ENCODE results near the gene CAPN10.
A peak's percentile ranks its signal among the peaks of the same experiment; 100 is the strongest.

The CAPN10 gene

GRCh38 chr2:240557808-240558207 lies 28.7 kb upstream of the CAPN10 start, which contains the start of gene ANKMY1:
TSS of gene ANKMY1 (minus strand) at chr2:240557988. CDS start at chr2:240557335, 653 bp downstream.
- DNase-seq = peak; percentile 10
- no peak within 1 kb of the TSS for H3K4me3 ChIP-seq (ENCODE audit: low read depth, low read length)
- no peak within 1 kb of the TSS for H3K27ac ChIP-seq
- H3K27me3 ChIP-seq (ENCODE audit: insufficient read depth, low read depth, severe bottlenecking) = no peaks in the 10 kb centered on the region
- peaks cover 44% of the 10 kb centered on the region for H3K36me3 ChIP-seq
- TF ChIP-seq, protein P1, sequence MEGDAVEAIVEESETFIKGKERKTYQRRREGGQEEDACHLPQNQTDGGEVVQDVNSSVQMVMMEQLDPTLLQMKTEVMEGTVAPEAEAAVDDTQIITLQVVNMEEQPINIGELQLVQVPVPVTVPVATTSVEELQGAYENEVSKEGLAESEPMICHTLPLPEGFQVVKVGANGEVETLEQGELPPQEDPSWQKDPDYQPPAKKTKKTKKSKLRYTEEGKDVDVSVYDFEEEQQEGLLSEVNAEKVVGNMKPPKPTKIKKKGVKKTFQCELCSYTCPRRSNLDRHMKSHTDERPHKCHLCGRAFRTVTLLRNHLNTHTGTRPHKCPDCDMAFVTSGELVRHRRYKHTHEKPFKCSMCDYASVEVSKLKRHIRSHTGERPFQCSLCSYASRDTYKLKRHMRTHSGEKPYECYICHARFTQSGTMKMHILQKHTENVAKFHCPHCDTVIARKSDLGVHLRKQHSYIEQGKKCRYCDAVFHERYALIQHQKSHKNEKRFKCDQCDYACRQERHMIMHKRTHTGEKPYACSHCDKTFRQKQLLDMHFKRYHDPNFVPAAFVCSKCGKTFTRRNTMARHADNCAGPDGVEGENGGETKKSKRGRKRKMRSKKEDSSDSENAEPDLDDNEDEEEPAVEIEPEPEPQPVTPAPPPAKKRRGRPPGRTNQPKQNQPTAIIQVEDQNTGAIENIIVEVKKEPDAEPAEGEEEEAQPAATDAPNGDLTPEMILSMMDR (IDR thresholded peaks at IDR 0.05; ENCODE audit: low read depth, low read length) = no peak
- no peaks in the 10 kb centered on the region for H3K9me3 ChIP-seq (ENCODE audit: severe bottlenecking)

GRCh38 chr2:240558236-240558761 lies 28.2 kb upstream of the CAPN10 start:
- Histone ChIP-seq H3K9me3 (ENCODE audit: severe bottlenecking) (no peaks in the 10 kb centered on the region), H3K27ac (no peak overlapping the region), H3K27me3 (ENCODE audit: insufficient read depth, low read depth, severe bottlenecking) (no peaks in the 10 kb centered on the region), H3K4me3 (ENCODE audit: low read depth, low read length) (no peak overlapping the region), H3K36me3 (peaks cover 46% of the 10 kb centered on the region)
- TF ChIP-seq, protein P1 (IDR thresholded peaks at IDR 0.05; ENCODE audit: low read depth, low read length) = no peak
- DNase-seq = no peak

- Histone ChIP-seq H3K4me3 (ENCODE audit: low read depth, low read length) (peak overlapping the region; percentile 88), H3K27ac (no peak overlapping the region), H3K36me3 (peaks cover 38% of the 10 kb centered on the region)
These were observed 27.2 kb upstream of the CAPN10 start for GRCh38 chr2:240559286-240559685.

GRCh38 chr2:240560084-240560479 lies 26.5 kb upstream of the CAPN10 start, which contains the start of gene DUSP28:
TSS of gene DUSP28 (plus strand) at chr2:240560357. CDS start at chr2:240560685, 328 bp downstream.
- Histone ChIP-seq H3K27ac (peak within 1 kb of the TSS; percentile 98), H3K36me3 (peaks cover 34% of the 10 kb centered on the region), H3K9me3 (ENCODE audit: severe bottlenecking) (no peaks in the 10 kb centered on the region), H3K27me3 (ENCODE audit: insufficient read depth, low read depth, severe bottlenecking) (no peaks in the 10 kb centered on the region), H3K4me3 (ENCODE audit: low read depth, low read length) (peak within 1 kb of the TSS; percentile 88)
- DNase-seq = peak; percentile 87
- TF ChIP-seq, protein P1 (IDR thresholded peaks at IDR 0.05; ENCODE audit: low read depth, low read length) = no peak

More at GRCh38 chr2:240559286-240559685, 27.2 kb upstream of the CAPN10 start:
- TF ChIP-seq, protein P1 (IDR thresholded peaks at IDR 0.05; ENCODE audit: low read depth, low read length) = no peak
- no peak for DNase-seq
- no peaks in the 10 kb centered on the region for H3K9me3 ChIP-seq (ENCODE audit: severe bottlenecking)
- H3K27me3 ChIP-seq (ENCODE audit: insufficient read depth, low read depth, severe bottlenecking) = no peaks in the 10 kb centered on the region

DNA sequence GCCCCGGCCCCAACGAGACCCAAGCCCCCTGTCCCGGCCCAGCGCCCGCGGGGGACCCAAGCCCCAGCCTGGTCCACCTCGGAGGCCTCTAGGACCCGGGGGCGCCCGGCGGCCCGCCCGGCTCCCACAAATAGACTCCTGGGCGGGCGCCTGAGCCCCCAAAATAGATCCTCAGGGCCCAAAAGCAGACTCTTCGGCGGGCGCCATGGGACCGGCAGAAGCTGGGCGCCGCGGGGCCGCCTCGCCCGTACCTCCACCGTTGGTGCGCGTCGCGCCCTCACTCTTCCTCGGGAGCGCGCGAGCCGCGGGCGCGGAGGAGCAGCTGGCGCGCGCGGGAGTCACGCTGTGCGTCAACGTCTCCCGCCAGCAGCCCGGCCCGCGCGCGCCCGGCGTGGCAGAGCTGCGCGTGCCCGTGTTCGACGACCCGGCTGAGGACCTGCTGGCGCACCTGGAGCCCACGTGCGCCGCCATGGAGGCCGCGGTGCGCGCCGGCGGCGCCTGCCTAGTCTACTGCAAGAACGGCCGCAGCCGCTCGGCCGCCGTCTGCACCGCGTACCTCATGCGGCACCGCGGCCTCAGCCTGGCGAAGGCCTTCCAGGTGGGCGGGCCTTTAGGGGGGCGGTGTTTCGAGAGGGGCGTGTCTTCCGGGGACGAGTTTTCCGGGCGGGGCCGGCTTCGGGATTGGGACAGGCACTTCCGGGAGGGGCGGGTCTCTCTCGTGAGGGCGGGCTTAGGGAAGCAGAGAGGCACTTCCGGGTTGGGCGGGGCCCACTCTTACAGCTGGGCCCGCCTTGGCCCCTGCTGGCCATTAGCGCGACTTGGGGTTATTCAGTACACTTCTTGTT lies 25.8 kb upstream of the CAPN10 start:
- Histone ChIP-seq H3K27me3 (ENCODE audit: insufficient read depth, low read depth, severe bottlenecking) (no peaks in the 10 kb centered on the region), H3K9me3 (ENCODE audit: severe bottlenecking) (no peaks in the 10 kb centered on the region), H3K36me3 (peaks cover 34% of the 10 kb centered on the region), H3K27ac (peak overlapping the region; percentile 98), H3K4me3 (ENCODE audit: low read depth, low read length) (peak overlapping the region; percentile 88)
- TF ChIP-seq, protein P1 (IDR thresholded peaks at IDR 0.05; ENCODE audit: low read depth, low read length) = no peak
- peak; percentile 99 for DNase-seq
